Sigmoid colon (tissue), 4 donors: ENCODE results near the gene DYNC1H1.

ENCODE experiments used
- CTCF ChIP-seq, 4 experiments: fragments of 450-650 bp in 3 of 4; fragments of 200-600 bp in 1 of 4; IDR thresholded peaks; one replicate each; pipeline ENCODE4 v1.5.1; 2016 to 2019; ENCODE audit warnings: antibody characterized with exemption in 4 of 4, mild to moderate bottlenecking in 3 of 4, moderate library complexity in 2 of 4
- EP300 ChIP-seq, 4 donors: sonication (generic); formaldehyde crosslinking; IDR thresholded peaks; one replicate each; pipeline ENCODE4 v1.6.1; 2017; ENCODE audit warnings: antibody characterized with exemption in 4 of 4
- POLR2A ChIP-seq, 2 donors: fragments of 450-650 bp; IDR thresholded peaks; one replicate each; pipeline ENCODE4 v1.6.1; 2016; ENCODE audit warnings: antibody characterized with exemption in 2 of 2, mild to moderate bottlenecking in 2 of 2, moderate library complexity in 2 of 2
- POLR2AphosphoS5 ChIP-seq, 4 donors: sonication (generic); formaldehyde crosslinking; IDR thresholded peaks; one replicate each; pipeline ENCODE4 v1.6.1; 2017; ENCODE audit warnings: antibody characterized with exemption in 4 of 4

- no peak for TF ChIP-seq EP300 (IDR thresholded peaks at IDR 0.05)
- no peak for TF ChIP-seq CTCF (IDR thresholded peaks at IDR 0.05)
- TF ChIP-seq POLR2A (IDR thresholded peaks at IDR 0.05): no peak
- no peak for TF ChIP-seq POLR2AphosphoS5 (IDR thresholded peaks at IDR 0.05)
Observed at GRCh38 chr14:101954501-101954900, 9.9 kb upstream of the DYNC1H1 start.
